SK-N-SH (cell line): ENCODE measurements around the gene OAS2.

Source experiments
- EZH2phosphoT487 ChIP-seq: fragments of 200-600 bp; sonication (generic); IDR thresholded peaks from 2 replicates; pipeline ENCODE4 v1.6.1; 2017; ENCODE audit warnings: low read depth, mixed run types, mild to moderate bottlenecking, antibody characterized with exemption, moderate library complexity, borderline replicate concordance
- POLR2AphosphoS5 ChIP-seq: IDR thresholded peaks from 2 replicates; pipeline ENCODE4 v1.6.1; 2012; ENCODE audit warnings: low read depth, low read length
- TCF12 ChIP-seq: IDR thresholded peaks from 2 replicates; pipeline ENCODE4 v1.4.0; 2012
- TF ChIP-seq, protein P1 (sequence below): fragments of 200-600 bp; sonication (generic); IDR thresholded peaks from 2 replicates; pipeline ENCODE4 v1.6.1; 2017; ENCODE audit warnings: antibody characterized with exemption, mild to moderate bottlenecking, moderate library complexity

DNA sequence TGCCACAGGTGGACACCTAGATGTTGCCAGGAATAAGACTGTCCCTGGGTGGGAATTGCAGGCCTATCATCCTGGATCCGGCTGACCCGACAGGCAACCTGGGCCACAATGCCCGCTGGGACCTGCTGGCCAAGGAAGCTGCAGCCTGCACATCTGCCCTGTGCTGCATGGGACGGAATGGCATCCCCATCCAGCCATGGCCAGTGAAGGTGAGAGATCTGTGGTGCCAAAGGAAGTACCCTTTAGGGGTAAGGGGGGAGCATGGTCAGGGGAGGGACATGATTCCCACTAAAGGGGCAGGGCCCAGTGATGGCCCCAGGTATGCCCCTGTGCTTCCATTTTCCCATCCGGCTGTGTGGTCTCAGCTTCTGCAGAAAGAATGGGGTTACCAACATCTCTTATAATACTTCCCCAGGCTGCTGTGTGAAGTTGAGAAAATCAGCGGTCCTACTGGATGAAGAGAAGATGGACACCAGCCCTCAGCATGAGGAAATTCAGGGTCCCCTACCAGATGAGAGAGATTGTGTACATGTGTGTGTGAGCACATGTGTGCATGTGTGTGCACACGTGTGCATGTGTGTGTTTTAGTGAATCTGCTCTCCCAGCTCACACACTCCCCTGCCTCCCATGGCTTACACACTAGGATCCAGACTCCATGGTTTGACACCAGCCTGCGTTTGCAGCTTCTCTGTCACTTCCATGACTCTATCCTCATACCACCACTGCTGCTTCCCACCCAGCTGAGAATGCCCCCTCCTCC, 8.6 kb upstream of the OAS2 start:
- TF ChIP-seq, protein P1, sequence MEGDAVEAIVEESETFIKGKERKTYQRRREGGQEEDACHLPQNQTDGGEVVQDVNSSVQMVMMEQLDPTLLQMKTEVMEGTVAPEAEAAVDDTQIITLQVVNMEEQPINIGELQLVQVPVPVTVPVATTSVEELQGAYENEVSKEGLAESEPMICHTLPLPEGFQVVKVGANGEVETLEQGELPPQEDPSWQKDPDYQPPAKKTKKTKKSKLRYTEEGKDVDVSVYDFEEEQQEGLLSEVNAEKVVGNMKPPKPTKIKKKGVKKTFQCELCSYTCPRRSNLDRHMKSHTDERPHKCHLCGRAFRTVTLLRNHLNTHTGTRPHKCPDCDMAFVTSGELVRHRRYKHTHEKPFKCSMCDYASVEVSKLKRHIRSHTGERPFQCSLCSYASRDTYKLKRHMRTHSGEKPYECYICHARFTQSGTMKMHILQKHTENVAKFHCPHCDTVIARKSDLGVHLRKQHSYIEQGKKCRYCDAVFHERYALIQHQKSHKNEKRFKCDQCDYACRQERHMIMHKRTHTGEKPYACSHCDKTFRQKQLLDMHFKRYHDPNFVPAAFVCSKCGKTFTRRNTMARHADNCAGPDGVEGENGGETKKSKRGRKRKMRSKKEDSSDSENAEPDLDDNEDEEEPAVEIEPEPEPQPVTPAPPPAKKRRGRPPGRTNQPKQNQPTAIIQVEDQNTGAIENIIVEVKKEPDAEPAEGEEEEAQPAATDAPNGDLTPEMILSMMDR = no peak
- no peak for TF ChIP-seq POLR2AphosphoS5
- TF ChIP-seq EZH2phosphoT487 = no peak
- TF ChIP-seq TCF12 = no peak
